HepG2 (cell line): ENCODE measurements around the gene STAT5A.

Experiments used
- CTCF ChIP-seq: sonication (generic); formaldehyde crosslinking; IDR thresholded peaks from 2 replicates; pipeline ENCODE4 v1.5.0; 2020; ENCODE audit warnings: mild to moderate bottlenecking, missing genetic modification reagents, moderate library complexity
- FOXA1 ChIP-seq, 2 experiments: fragments of 450-650 bp in 1 of 2; sonication (generic) in 1 of 2; formaldehyde crosslinking in 1 of 2; IDR thresholded peaks; 2 replicates each; pipeline versions ENCODE4 v1.4.0 to v1.6.1; 2016 to 2020; ENCODE audit warnings: missing genetic modification reagents in 1 of 2
- SMC3 ChIP-seq: IDR thresholded peaks from 2 replicates; pipeline ENCODE4 v1.6.1; 2011; ENCODE audit warnings: low read length, improper control_type of control experiment
- TCF7L2 ChIP-seq: IDR thresholded peaks from 2 replicates; pipeline ENCODE4 v1.6.1; 2011; ENCODE audit warnings: mild to moderate bottlenecking, low read depth, low read length, moderate library complexity
- TFE3 ChIP-seq: IDR thresholded peaks from 2 replicates; pipeline ENCODE4 v1.6.1; 2016
- ZNF124 ChIP-seq: sonication (generic); formaldehyde crosslinking; IDR thresholded peaks from 2 replicates; pipeline ENCODE4 v1.4.0; 2020; ENCODE audit warnings: missing genetic modification reagents
- ZSCAN29 ChIP-seq: sonication (generic); formaldehyde crosslinking; conservative IDR thresholded peaks from 2 replicates; pipeline ENCODE4 v1.4.0; 2020; ENCODE audit warnings: mild to moderate bottlenecking, missing genetic modification reagents

- TF ChIP-seq TCF7L2 (no peak), CTCF (CRISPR knock-in tag) (no peak), SMC3 (no peak), TFE3 (CRISPR knock-in tag) (no peak), ZNF124 (CRISPR knock-in tag) (no peak), FOXA1 (IDR thresholded peaks at IDR 0.05) (no peak), FOXA1 (CRISPR knock-in tag; IDR thresholded peaks at IDR 0.05) (no peak), ZSCAN29 (no peak)
Observed at GRCh38 chr17:42307362-42307927, 19.1 kb downstream of the STAT5A start.
